GM12878 (cell line): ENCODE data around the gene LRRC73. TPM values are rescaled to one million over a fixed set of nuclear protein-coding genes. Genes with fewer than 3 reads are reported as not detected.

Experiments used
- ATAC-seq: fragments of 200-7000 bp; cut with Tn5 transposase; 3 replicates; pipeline ENCODE4 v1.9.1; 2020; ENCODE audit warnings: mild to moderate bottlenecking, moderate library complexity
- BruUV-seq: library from RNA; stranded (reverse); fragments of 400-500 nt; replicated peaks from 2 replicates; lab custom pipeline; 2021; lab: Mats Ljungman, UMichigan
- CTCF ChIA-PET: fragments of 300-600 bp; sonication (Branson Sonifier 250); formaldehyde crosslinking; extraction: SDS; loops from one replicate; lab custom pipeline; 2021; ENCODE audit warnings: inconsistent platforms; lab: Yijun Ruan, JAX
- POLR2A ChIA-PET: fragments of 350-600 bp; formaldehyde crosslinking; extraction: SDS; loops from one replicate; lab custom pipeline; 2021; ENCODE audit warnings: inconsistent platforms; lab: Charles Lee
- RAD21 ChIA-PET: fragments of 300-600 bp; sonication (Branson Sonifier 250); formaldehyde crosslinking; loops from one replicate; lab custom pipeline; 2023; ENCODE audit warnings: antibody characterized with exemption; ENCODE audit not compliant: unreplicated experiment; lab: Charles Lee
- SMC1A ChIA-PET: fragments of 300-600 bp; sonication (Branson Sonifier 250); formaldehyde crosslinking; loops from one replicate; lab custom pipeline; 2023; ENCODE audit not compliant: unreplicated experiment, uncharacterized antibody; lab: Charles Lee
- DNase-seq: peaks from one replicate; pipeline ENCODE4 v3.0.0-alpha.2; 2011; ENCODE audit warnings: low read depth, low spot score
- FAIRE-seq: peaks from 3 replicates; lab custom pipeline; 2011; peaks lifted over from hg19 to GRCh38; lab: Jason Lieb, UNC
- H2AFZ ChIP-seq: 2 replicates; pipeline ENCODE4 v1.6.0; 2011; ENCODE audit warnings: low read depth, low read length, control low read depth; ENCODE audit not compliant: control insufficient read depth
- H3K27ac ChIP-seq: 2 replicates; pipeline ENCODE4 v1.5.1; 2011; ENCODE audit warnings: control low read depth; ENCODE audit not compliant: control insufficient read depth, insufficient read depth
- H3K27me3 ChIP-seq, 2 experiments: replicated peaks in 1 of 2; 2 replicates each; pipeline versions ENCODE4 v1.6.0 to v1.6.1; 2011; ENCODE audit warnings: low read length in 1 of 2; ENCODE audit not compliant: control insufficient read depth in 2 of 2, insufficient read depth in 2 of 2
- H3K36me3 ChIP-seq, 2 experiments: 2 replicates each; pipeline ENCODE4 v1.5.1; 2011; ENCODE audit warnings: low read length in 1 of 2; ENCODE audit not compliant: control insufficient read depth in 2 of 2, insufficient read depth in 2 of 2
- H3K4me1 ChIP-seq: 2 replicates; pipeline ENCODE4 v1.6.1; 2011; ENCODE audit warnings: mild to moderate bottlenecking, low read length, moderate library complexity, mixed read lengths; ENCODE audit not compliant: control insufficient read depth, insufficient read depth
- H3K4me2 ChIP-seq: 2 replicates; pipeline ENCODE4 v1.6.0; 2011; ENCODE audit warnings: control low read depth; ENCODE audit not compliant: control insufficient read depth, insufficient read depth
- H3K4me3 ChIP-seq: fragments of 200-600 bp; sonication (generic); 2 replicates; pipeline ENCODE4 v1.5.1; 2016
- H3K79me2 ChIP-seq: 2 replicates; pipeline ENCODE4 v1.6.0; 2011; ENCODE audit warnings: low read length; ENCODE audit not compliant: control insufficient read depth, insufficient read depth
- H3K9ac ChIP-seq: 2 replicates; pipeline ENCODE4 v1.8.0; 2011; ENCODE audit warnings: low read length, control low read depth, mixed read lengths; ENCODE audit not compliant: control insufficient read depth, insufficient read depth
- H3K9me3 ChIP-seq: replicated peaks from 3 replicates; pipeline ENCODE4 v1.5.1; 2011; ENCODE audit warnings: mild to moderate bottlenecking, low read length; ENCODE audit not compliant: control insufficient read depth, insufficient read depth
- H4K20me1 ChIP-seq: 2 replicates; pipeline ENCODE4 v1.6.0; 2011; ENCODE audit not compliant: control insufficient read depth, insufficient read depth
- CTCF ChIP-seq, 3 experiments: IDR thresholded peaks in 2 of 3; conservative IDR thresholded peaks in 1 of 3; 2 replicates each; pipeline ENCODE4 v1.5.1; 2011; ENCODE audit warnings: low read depth in 3 of 3, low read length in 3 of 3, mild to moderate bottlenecking in 3 of 3, control low read depth in 2 of 3, moderate library complexity in 2 of 3, inconsistent platforms in 1 of 3, mixed read lengths in 1 of 3; ENCODE audit not compliant: control insufficient read depth in 2 of 3, insufficient read depth in 1 of 3; ENCODE audit errors: extremely low read depth in 1 of 3
- EGR1 ChIP-seq, 2 experiments: IDR thresholded peaks; 1 replicate in 1 of 2; 2 replicates in 1 of 2; pipeline ENCODE4 v1.6.1; 2011 to 2012; ENCODE audit warnings: low read depth in 2 of 2, low read length in 2 of 2, borderline replicate concordance in 1 of 2, mild to moderate bottlenecking in 1 of 2, moderate library complexity in 1 of 2
- ETV6 ChIP-seq, 2 experiments: fragments of 450-650 bp in 1 of 2; IDR thresholded peaks in 1 of 2; conservative IDR thresholded peaks in 1 of 2; 2 replicates each; pipeline ENCODE4 v1.6.1; 2014; ENCODE audit warnings: antibody characterized with exemption in 1 of 2, borderline replicate concordance in 1 of 2, low read depth in 1 of 2, mild to moderate bottlenecking in 1 of 2, moderate library complexity in 1 of 2
- FOS ChIP-seq: IDR thresholded peaks from 3 replicates; pipeline ENCODE4 v1.6.1; 2011; ENCODE audit warnings: borderline replicate concordance; ENCODE audit not compliant: insufficient read length; ENCODE audit errors: extremely low read depth
- IRF3 ChIP-seq: fragments of 450-650 bp; IDR thresholded peaks from 2 replicates; pipeline ENCODE4 v1.6.1; 2014; ENCODE audit warnings: mild to moderate bottlenecking
- NR2C2 ChIP-seq: IDR thresholded peaks from 2 replicates; pipeline ENCODE4 v1.6.1; 2011; ENCODE audit warnings: borderline replicate concordance, low read depth; ENCODE audit not compliant: control insufficient read depth, insufficient read length
- NR2F1 ChIP-seq: fragments of 450-650 bp; conservative IDR thresholded peaks from 2 replicates; pipeline ENCODE4 v1.6.1; 2017; ENCODE audit warnings: mild to moderate bottlenecking
- PAX8 ChIP-seq: fragments of 450-650 bp; IDR thresholded peaks from 2 replicates; pipeline ENCODE4 v1.6.1; 2017; ENCODE audit warnings: mild to moderate bottlenecking, moderate library complexity
- RAD21 ChIP-seq: IDR thresholded peaks from 2 replicates; pipeline ENCODE4 v1.6.1; 2011; ENCODE audit warnings: mild to moderate bottlenecking, low read depth, low read length, moderate library complexity; ENCODE audit not compliant: insufficient read depth
- SUPT20H ChIP-seq: IDR thresholded peaks from 2 replicates; pipeline ENCODE4 v1.6.1; 2011; ENCODE audit warnings: low read depth, mild to moderate bottlenecking, low read length, moderate library complexity, borderline replicate concordance; ENCODE audit not compliant: control insufficient read depth
- WGBS: methylation state at CpG from one replicate; pipeline ENCODE4 v1.1.6; 2016; ENCODE audit warnings: low lambda C conversion rate; ENCODE audit not compliant: insufficient replicate concordance, insufficient coverage; ENCODE audit errors: missing lambda C conversion rate; 5-methylcytosine and 5-hydroxymethylcytosine counted together
- in situ Hi-C: fragments of 300-500 bp; cut with MboI; formaldehyde crosslinking; loops from 9 replicates; pipeline ENCODE4 v1.14.3; 2018; ENCODE audit warnings: mixed read lengths
- intact Hi-C: fragments of 100-400 bp; cut with micrococcal nuclease; formaldehyde crosslinking; loops from one replicate; pipeline ENCODE4 v1.14.2; 2022; ENCODE audit not compliant: unreplicated experiment
- polyA plus RNA-seq, 11 experiments: library from polyadenylated mRNA; depleted of rRNA in 4 of 11; unstranded in 6 of 11; stranded (reverse) in 5 of 11; fragments of >200 nt; fragmentation: Nextera tagmentation in 4 of 11; fragmentation: Illumina TruSeq in 1 of 11; extraction: Ambion mirVana in 4 of 11; extraction: Trizol in 1 of 11; gene quantifications; 1 replicate in 1 of 11; 2 replicates in 10 of 11; pipeline versions ENCODE4 v1.2.1 to v1.2.3, GENCODE V29; 2011 to 2016; ENCODE audit warnings: inconsistent platforms in 2 of 11, missing spikeins in 2 of 11, low read depth in 1 of 11
- total RNA-seq, 4 experiments: library from RNA; depleted of rRNA in 3 of 4; stranded (reverse); fragments of >200 nt in 3 of 4; fragmentation: Illumina TruSeq in 1 of 4; extraction: Trizol in 1 of 4; gene quantifications; 2 replicates each; pipeline versions ENCODE4 v1.2.1 to v1.2.3, GENCODE V29; 2013 to 2021
- TF ChIP-seq, protein P1 (sequence below): fragments of 450-650 bp; IDR thresholded peaks from 2 replicates; pipeline ENCODE4 v1.6.1; 2016; ENCODE audit warnings: mild to moderate bottlenecking

Gene LRRC73
- total and polyA plus RNA-seq, 10 of the 15 experiments (the other 5 are each of a cell fraction or from before 2014, with no cell fraction given) = 0.13 TPM; not detected in 9

DNA sequence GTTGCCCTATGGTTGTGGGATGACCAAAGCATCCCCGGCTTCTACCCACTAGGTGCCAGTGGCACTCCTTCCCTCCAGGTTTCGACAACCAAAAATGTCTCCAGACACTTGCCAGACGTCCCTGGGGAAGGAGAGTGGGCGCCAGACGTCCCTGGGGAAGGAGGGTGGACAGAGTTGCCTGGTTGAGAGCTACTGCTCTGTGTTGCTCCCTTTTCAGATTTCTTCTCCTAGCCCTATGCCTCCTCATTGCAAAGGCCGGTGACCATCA is 13.1 kb downstream of the LRRC73 start (continued):
- TF ChIP-seq, protein P1, sequence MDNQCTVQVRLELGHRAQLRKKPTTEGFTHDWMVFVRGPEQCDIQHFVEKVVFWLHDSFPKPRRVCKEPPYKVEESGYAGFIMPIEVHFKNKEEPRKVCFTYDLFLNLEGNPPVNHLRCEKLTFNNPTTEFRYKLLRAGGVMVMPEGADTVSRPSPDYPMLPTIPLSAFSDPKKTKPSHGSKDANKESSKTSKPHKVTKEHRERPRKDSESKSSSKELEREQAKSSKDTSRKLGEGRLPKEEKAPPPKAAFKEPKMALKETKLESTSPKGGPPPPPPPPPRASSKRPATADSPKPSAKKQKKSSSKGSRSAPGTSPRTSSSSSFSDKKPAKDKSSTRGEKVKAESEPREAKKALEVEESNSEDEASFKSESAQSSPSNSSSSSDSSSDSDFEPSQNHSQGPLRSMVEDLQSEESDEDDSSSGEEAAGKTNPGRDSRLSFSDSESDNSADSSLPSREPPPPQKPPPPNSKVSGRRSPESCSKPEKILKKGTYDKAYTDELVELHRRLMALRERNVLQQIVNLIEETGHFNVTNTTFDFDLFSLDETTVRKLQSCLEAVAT = no peak
- TF ChIP-seq IRF3 = no peak
- TF ChIP-seq ETV6 (conservative IDR thresholded peaks at IDR 0.05 in 1 of 2, IDR thresholded peaks at IDR 0.05 in 1 of 2; ENCODE audit: borderline replicate concordance in 1 of 2, low read depth in 1 of 2) = no peak
- TF ChIP-seq SUPT20H = no peak
- TF ChIP-seq NR2C2 = no peak
- TF ChIP-seq NR2F1 = no peak

- Histone ChIP-seq H4K20me1 (no peaks in the 10 kb centered on the region; the same call in 1 of the 2 replicates), H3K4me3 (no peak overlapping the region), H3K4me2 (no peak overlapping the region), H2AFZ (no peak overlapping the region), H3K4me1 (no peaks in the 10 kb centered on the region), H3K27me3 (no peaks in the 10 kb centered on the region), H3K9ac (no peak overlapping the region), H3K9me3 (no peaks in the 10 kb centered on the region), H3K27ac (no peak overlapping the region), H3K36me3 (peaks cover 7 to 10% of the 10 kb centered on the region in 2 experiments; a peak in 3 of 4 replicates), H3K79me2 (no peaks in the 10 kb centered on the region)
- ChIA-PET SMC1A (interaction anchor here (1.3 kb wide), 1 partner anchor 38 kb away, joined by 5 read pairs; no protein-coding TSS in a partner anchor), CTCF (interaction anchor here (0.9 to 7.6 kb wide), 8 partner anchors 10 to 141 kb away, joined by 3 to 70 read pairs (median 4); partner anchors contain the start of gene LRRC73), RAD21 (interaction anchor here (1.1 to 1.7 kb wide), 2 partner anchors 9 to 233 kb away, joined by 3 to 8 read pairs; no protein-coding TSS in a partner anchor), POLR2A (interaction anchor here (0.6 to 1.0 kb wide), 3 partner anchors 20 to 98 kb away, joined by 3 to 6 read pairs (median 3); no protein-coding TSS in a partner anchor)
- FAIRE-seq = no peak
- no peak for DNase-seq
- ATAC-seq = peak; percentile 77
- BruUV-seq = no TSS peak
- 79% methylated on average over 18 of the region's 18 CpGs for WGBS
- intact Hi-C loops = loop anchor here (1.0 kb wide), 1 partner anchor 233 kb away; no protein-coding TSS in a partner anchor
- in situ Hi-C loops = no loop called here
- peak; percentile 60 for TF ChIP-seq RAD21
- no peak for TF ChIP-seq EGR1 (IDR thresholded peaks at IDR 0.05; ENCODE audit: borderline replicate concordance in 1 of 2, low read depth in 2 of 2, low read length in 2 of 2)
- TF ChIP-seq PAX8 = no peak
- TF ChIP-seq FOS = no peak
- peak; percentile 53 to 56 (median 55) for TF ChIP-seq CTCF (IDR thresholded peaks at IDR 0.05 in 2 of 3, conservative IDR thresholded peaks at IDR 0.05 in 1 of 3; ENCODE audit: control insufficient read depth in 2 of 3, extremely low read depth in 1 of 3, insufficient read depth in 1 of 3, low read depth in 3 of 3, low read length in 3 of 3)
Measured at GRCh38 chr6:43496370-43497128, 13.6 kb downstream of the LRRC73 start.
